GM19468 (cell line): ENCODE data around the gene LPCAT2.

Experiments used
- ATAC-seq: cut with Tn5 transposase; IDR thresholded peaks from one replicate; pipeline ENCODE4 v1.9.1; 2021; ENCODE audit warnings: mild to moderate bottlenecking, moderate library complexity, moderate number of reproducible peaks; ENCODE audit not compliant: unreplicated experiment; ENCODE audit errors: extremely low read depth

Gene LPCAT2

DNA sequence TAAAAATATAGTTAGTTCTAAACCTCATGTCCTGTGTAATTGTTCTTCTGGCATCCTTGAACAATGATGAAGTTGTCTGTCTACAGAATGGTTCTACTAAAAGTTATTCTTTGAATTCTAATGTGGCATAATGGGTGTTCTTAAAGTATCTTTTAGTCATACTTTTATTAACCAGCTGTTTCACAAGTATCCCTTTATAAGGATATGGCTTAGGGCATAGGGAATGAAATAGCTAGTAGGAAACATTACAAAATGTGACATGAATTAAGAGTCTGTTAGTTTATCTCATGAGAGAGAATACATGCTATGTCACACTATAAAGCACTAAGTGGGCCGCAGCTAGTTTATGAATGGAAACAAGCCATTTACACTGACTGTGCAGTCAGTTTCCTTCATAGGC lies 31.3 kb downstream of the LPCAT2 start:
- no peak for ATAC-seq

DNA sequence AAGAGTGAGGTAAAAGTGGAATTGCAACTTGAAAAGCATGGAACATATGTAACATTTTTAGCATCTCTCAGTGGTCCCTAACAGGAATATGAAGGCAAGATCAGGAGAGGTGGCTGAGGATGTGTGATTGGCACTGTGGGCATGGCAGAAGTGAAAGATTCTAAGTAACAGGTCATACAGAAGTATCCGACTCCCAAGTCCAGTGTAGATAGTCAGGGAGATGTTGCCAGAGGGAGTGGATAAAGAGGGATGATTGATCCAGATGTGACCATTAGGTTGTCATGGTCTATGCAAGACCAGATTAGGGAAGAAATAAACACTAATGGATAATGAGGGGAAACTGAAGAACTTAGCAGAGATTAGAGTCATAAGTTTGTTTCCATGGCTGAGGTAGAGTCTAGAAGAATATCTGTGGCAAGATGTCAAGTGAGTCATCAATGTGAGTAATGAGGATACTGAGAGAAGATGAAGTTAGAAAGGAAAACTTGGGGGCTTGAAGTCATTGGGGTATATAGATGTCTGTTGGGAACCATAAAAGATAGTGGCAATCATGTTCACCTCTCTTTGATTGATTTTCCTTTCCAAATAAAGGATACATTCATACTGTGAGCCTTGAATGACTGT lies 33.7 kb downstream of the LPCAT2 start:
- ATAC-seq: no peak

DNA sequence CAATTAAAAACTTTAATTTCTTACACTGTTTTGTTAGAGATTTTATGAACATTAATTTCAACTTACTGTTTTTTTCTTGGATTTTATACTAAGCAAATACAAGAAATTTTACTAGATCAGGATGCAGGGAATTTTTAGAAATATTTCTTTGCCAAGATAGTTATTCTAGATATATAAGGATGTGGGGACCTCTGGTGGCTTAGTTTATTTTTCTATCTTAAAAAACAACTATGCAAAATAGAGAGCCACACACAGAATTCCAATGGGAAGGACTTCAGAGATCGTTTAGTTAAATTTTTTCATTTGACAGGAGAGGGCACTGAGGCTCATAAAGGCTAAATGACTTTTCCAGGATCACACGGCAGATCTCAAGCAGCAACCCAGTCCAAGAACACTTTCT lies 34.6 kb downstream of the LPCAT2 start:
- ATAC-seq: no peak

DNA sequence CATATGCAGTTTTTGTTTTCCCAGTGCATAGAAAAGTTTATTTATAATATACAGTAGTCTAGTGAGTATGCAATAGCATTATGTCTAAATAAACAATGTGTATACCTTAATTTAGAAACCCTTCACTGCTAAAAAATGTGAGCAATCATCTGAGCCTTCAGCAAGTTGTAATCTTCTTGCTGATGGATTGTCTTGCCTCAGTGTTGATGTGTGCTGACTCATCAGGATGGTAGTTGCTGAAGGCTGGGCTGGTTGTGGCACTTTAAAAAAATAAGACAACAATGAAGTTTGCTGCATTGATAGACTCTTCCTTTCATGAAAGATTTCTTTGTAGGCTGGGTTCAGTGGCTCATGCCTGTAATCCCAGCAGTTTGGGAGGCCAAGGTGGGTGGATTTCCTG lies 43.7 kb downstream of the LPCAT2 start:
- no peak for ATAC-seq

DNA sequence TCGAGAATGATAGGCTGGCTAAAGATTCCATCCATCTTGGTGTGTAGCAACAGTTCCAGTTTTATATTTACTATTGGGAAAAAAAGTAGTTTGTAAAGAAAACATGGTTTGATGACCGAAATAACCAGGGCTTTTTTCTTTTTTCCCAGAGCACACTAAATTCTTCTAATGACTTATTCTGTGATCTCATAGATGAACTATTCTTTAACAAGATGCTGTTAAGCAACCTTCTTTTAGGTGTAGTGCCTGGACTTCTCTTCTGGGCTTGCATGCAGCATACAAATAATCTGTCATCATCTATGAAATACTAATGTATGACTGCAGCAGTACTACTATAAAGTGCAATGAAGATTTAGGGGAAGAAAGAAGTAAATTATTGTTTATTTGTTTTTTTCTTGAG lies 46.6 kb downstream of the LPCAT2 start:
- ATAC-seq: no peak

DNA sequence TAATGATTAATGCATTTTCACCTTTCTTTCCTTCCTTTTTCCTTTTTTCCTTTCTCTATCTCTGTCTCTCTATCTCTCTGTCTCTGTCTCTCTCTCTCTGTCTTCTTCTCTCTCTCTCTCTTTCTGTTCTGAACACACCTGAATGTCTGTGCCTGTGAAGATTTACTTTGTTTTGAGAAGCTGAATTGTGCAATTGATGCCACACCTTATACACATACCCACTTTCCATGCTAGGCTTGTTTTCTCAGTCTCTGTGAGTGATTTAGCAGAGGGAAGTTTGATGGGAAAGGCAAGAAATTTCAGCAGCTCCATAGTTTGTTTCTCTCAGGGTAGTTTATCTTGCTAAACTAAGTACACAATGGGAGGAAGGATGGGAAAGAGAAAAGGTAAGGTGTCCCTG lies 48.3 kb downstream of the LPCAT2 start:
- no peak for ATAC-seq

DNA sequence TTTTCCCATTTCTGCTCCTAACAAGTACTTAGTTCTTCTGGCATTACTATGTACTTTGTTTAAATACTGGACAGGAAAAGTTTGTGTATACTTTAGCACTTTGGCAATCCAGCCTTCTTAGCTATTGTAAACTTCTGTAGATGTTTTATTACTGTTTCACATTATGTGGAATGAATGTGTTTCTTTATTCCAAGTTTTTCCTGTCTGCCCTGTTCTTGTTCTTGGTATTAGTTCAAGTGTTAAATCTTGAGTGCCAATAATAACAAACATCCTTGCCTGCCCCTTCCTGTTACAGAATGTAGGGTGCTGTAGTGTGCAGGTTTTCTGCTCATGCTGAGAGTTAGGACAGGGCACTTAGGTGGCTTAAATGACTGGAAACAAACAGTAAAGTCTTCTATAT lies 50.4 kb downstream of the LPCAT2 start:
- ATAC-seq: no peak

DNA sequence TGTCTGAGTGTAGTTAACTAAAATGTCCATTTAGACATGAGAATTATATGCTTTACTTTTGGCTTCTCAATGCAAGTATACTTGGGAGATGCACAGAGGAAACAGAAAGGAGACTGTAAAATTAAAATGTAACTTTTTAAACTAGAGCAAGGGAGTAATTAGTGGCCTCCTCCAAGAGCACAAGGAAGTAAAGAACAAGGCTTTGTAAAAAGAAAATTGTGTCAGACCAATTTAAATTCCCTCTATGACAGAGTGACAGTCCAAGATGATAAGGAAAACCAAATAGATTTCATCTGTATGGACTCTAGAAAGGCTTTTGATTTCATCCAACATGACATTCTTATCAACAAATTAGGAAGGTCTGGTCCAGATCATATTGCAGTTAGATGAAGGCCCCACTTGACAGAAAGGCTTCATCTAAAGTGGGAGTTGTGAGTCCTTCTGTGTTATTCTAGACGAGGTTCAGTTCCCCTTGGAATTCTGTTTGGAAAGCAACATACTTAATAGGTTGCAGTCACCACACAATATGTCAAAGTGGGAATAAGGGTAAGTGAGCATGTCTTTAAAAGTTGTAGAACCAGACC lies 51.2 kb downstream of the LPCAT2 start:
- no peak for ATAC-seq

DNA sequence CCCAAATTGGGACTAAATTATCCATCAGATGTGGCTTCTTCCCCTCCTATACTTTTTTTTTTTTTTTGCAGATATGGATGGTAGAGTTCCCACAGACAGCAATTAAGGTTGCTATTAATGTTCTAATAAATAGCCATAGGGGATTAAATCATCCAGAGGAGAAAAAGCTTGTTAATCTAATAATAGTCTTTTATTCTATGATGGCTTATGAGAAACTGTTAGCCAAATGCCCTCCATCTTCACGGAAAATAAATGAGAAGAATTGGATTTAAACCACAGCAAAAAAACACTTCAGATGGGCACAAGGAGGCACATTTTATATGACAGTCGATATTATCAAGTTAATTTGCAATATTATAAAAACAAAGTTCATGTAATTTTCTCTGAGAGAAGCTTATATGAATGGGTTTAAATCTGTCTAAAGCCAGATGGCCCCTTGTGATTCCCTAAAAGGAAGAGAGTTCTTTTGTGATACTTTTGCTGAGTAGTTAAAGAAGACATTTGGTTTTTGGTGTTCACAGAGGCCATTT lies 52.5 kb downstream of the LPCAT2 start:
- no peak for ATAC-seq

DNA sequence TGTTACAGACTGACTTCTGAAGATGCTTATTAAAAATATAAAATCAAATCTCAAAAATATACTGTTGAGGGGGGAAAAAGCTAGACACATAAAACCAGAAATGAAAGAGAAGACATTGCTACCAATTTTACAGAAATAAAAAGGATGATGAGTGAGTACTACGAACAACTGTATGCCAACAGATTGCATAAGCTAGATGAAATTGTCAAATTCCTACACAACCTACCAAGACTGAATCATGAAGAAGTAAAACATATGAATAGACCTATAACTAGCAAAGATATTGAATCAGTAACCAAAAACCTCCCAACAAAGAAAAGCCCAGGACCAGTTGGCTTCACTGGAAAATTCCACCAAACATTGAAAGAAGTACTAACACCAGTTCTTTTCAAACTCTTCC lies 54.1 kb downstream of the LPCAT2 start:
- no peak for ATAC-seq

DNA sequence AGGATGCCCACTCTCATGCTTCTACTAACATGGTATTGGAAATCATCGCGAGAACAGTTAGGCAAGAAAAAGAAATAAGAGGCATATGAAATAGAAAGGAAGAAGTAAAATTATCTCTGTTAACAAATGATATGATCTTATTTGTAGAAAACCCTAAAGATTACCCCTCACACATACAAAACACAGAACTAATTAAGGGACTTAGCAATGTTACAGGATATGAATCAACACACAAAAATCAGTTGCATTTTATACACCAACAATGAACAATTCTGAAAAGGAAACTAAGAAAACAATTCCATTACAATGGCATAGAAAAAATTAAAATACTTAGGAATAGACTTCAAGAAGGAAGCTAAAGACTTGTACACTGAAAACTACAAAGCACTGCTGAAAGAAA lies 54.9 kb downstream of the LPCAT2 start:
- ATAC-seq: no peak

DNA sequence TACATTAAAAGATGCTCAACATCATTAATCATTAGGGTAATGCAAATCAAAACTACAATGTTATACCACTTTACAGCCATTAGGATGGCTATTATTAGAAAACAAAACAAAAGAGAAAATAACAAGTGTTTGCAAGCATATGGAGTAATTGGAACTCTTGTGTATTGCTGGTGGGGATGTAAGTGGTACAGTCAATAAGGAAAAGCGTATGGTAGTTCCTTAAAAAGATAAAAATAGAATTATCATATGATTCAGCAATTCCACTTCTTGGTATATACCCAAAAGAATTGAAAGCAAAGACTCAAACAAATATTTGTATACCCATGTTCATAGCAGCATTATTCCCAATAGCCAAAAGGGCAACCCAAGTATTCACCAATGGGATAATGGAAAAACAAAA lies 56.2 kb downstream of the LPCAT2 start:
- ATAC-seq: no peak

DNA sequence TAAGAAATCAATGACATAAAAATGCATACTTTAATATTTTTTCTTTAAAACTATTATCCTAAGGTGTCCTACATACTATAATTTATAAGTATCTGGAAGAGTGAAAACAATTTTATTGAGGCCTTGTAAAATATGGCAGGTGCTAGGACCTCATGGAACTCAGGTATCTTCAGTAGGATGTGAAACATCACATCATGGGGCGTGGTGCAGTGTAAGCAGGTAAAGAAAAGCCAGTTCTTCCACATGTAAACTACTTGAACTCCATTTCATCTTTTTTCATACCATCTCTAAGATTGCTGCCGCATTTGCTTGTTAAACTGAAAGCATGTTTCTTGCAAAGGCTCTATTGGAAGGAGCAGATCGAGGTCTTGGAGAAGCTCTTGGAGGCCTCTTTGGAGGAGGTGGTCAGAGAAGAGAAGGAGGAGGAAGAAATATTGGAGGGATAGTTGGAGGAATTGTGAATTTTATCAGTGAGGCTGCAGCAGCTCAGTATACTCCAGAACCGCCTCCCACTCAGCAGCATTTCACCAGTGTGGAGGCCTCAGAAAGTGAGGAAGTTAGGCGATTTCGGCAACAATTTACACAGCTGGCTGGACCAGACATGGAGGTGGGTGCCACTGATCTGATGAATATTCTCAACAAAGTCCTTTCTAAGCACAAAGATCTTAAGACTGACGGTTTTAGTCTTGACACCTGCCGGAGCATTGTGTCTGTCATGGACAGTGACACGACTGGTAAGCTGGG lies 57.7 kb downstream of the LPCAT2 start, which contains the start of gene CAPNS2:
TSS of gene CAPNS2 (plus strand) at position 253 of the 744 bp plus-strand sequence. CDS start at position 326, 73 bp downstream.
- no peak for ATAC-seq

DNA sequence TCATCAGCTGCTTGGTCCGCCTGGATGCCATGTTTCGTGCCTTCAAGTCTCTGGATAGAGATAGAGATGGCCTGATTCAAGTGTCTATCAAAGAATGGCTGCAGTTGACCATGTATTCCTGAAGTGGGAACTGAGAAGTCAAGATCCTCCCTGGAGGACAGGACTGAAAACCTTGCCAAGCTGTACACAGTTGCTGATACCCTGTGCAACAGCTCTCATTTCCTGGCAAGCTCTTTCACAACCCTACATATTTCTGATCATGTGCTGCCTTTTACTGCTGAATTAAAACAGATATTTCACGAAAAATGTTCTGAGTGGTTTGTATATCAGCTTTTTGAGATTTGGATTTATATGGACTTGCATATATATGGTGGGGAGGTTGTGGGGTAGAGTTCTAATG lies 58.5 kb downstream of the LPCAT2 start:
- no peak for ATAC-seq

DNA sequence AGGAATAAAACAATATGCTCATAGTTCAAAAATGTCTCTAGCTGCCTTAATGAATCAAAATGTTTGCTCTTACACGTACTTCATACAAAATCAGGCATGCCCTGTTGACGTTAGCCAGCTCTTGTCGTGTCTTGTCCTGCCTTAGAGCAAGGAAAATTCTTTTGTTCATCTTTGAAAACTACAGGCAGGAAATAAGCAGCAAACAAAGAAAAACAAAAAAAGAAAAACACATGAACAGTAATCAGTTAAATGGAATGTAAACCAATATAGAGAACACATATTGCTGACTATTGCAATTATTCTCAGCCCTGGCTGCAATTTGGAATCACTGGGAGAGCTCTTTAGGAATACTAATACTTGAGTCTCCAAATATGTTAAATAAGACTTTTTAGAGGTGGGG lies 59.3 kb downstream of the LPCAT2 start:
- ATAC-seq: no peak

DNA sequence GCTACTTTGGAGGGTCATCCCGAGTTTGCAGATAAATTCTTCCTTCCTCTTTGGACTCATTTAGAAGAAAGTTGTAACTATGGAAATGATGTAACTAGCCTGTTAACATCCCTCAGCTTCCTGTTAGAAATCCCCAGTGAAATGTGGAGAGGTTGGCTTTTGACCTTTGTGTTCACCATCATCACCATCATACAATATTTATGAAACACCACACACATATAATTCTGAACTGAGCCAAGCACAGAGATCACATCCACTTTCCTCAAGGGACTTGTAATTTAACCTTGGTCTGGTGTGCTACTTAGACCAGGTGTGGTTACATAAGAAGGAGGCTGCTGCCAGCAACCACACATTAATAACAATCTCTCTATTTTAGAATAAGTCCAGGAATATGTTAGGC lies 60.2 kb downstream of the LPCAT2 start:
- no peak for ATAC-seq

DNA sequence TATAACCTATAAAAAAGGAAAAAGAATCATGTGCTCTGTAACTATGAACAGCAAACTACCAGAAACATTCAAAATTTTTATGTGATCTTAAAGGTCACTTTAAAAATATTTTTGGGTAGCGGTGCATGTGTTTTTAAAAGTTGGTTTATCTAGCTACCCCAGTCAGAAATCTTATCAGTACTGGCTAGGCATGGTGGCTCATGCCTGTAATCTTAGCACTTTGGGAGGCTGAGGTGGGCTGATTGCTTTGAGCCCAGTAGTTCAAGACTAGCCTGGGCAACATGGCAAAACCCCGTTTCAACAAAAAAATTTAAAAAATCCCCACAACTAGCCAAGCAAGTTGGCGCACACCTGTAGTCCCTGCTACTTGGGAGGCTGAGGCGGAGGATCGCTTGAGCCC lies 61.3 kb downstream of the LPCAT2 start:
- no peak for ATAC-seq

DNA sequence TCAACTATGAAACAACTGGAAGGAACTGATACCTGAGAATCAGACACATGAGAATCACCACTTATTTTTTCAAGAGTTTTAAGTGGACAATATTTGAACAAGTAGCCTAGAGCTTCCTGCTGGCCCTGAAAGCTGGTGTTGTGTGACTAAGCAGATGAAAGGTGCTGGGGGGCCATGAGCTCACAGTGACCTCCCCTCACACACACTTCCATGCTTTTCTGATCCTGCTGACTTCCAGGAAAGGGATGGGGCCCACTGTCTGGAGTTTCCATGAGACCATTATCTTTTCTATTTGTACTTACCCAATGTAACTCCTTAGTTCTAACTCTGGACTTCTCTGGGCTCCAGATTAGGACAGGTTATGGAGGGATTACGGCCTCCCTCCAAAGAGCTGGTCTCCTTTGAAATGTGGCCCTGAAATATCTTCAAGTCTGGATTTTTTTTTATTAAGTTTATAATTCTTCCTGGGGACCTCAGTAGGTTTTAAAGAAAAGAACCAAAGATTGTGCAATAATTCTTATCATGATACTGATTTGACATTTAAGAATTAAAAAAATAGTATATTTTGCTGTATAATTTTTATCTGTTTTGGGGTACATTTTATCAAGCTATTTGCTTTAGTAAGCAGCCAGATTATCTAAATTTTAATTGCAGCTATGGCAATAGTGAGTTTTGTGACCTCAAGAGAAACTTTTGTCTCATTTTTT lies 62.5 kb downstream of the LPCAT2 start:
- ATAC-seq: no peak

DNA sequence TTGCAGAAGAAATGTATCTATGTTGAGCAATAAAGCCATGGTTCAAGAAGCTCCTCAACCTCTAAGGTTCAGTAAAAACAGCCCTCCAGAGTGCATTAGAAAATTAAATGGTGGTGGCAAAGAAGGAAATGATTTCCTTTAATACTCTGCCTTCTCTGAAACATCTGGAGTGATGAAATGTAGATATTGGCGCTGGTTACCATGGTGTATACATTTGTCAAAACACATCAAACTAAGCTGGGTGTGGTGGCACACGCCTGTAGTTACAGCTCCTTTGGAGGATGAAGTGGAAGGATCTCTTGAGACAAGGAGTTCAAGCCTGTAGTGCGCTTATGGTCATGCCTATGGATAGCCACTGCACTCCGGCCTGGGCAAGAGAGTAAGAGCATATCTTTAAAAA lies 63.6 kb downstream of the LPCAT2 start:
- no peak for ATAC-seq

DNA sequence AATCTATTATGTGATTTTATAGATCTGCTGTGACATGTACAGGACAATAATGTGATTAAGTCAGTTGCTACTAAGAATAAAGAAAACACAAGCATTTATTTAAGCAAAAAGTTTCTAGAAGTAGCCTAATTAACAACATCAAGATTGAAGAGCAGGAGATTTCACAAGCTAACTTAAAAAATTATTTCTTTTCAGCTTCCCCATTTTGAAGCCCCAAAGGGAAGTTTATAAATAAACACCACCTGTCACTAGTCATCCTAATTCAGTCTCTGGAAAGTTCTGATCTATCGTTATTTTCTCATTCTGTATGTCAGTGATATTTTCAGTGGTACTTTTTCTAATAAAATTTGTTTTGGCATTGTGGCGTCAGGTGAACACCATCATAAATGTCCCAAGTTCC lies 65.9 kb downstream of the LPCAT2 start:
- no peak for ATAC-seq

DNA sequence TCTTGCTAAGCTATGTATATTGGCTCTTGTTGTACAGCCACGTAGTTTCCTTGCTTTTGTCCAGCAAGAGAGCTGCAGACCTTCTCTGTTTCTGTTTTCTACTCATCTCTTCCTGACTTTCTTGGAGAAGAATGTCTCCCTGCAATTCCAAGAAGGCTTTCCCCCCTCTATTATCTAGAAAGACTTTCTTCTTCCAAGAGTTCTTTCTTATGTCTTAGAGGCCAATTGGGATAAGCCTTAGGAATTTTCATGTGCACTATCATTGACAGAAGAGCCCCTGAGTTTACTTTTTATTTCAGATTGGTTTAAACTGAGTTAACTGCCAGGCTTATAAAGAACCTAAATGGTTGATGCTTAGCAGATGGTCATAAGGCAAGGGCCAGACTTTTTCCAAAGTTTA lies 66.6 kb downstream of the LPCAT2 start:
- no peak for ATAC-seq
